Islet precursor cell (in vitro differentiated cells): ENCODE results near the gene TMEM106C.

Experiments
- DNase-seq: peaks from one replicate; pipeline ENCODE4 v3.0.0-alpha.2; 2018

The TMEM106C gene

DNA sequence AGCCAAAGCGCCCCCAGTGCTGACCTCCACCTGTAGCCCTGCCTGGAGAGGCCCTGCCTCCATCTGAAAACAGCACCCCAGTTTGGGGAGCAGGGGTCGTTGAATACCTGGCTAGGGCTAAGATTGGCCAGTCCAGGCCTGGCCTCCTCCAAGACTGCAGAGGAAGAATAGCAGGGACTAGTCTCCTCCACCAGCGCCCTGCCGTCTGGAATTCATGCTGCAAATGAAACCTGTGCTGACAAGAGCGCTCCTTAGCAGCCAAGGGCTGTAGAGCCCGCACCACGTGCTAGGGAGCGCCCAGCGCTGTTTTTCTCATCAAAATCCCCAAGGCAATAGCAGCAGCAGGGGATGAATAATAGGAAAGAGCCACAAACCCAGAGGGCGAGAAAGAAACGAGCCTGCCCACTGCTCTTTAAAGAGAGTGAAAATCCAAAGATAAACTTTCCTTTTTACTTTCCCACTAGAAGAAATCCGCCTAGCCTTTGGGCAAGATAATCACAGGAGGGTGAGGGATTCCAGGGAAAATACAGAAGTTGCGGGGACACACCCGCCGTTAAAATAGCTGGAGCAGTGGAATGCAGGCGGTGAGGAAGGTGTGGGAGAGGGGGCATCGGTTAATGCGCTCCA, 37.6 kb downstream of the TMEM106C start:
- peak; percentile 95 for DNase-seq

DNA sequence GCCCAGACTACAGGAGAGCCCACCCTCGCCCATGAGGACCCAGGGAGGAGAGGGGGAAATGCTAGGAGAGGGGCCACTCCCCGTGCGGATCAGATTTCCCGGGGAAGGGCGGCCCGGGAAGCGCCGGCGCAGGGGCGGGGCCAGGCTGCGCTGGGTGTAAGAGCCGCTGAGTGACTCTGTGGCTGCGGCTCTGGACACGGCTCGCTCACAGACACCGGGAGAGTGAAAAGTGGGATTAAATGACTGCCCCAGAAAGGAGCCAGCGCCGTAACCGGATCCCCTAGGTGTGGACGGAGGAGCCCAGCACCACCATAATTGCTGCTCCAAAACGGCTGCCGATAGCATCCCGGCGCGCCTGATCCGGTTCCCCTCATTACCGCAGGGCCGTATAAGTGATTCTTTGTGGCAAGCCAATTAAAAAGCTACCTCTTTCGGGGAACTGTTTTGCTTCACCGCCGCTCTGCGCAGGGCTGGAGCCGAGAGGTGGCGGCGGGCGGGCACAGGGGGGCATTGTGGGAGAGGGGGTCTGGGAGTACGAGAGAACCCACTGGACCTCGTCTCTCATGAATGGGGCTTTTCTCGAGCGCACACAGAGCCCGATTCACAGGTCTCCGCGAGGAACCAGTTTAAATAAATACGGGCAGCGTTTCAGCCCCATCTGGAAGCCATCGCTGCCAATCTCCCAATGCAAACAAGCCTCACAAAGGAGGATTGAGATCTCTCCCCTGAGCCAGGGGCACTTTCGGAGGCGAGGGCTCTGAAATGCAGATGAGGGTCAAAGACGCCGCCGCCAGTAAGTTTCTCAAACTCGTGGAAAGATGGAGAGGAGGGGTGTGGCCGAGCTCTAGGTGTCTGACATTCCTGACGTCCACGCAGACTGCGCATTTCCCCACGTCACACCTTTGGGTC, 38.4 kb downstream of the TMEM106C start:
- DNase-seq = peak; percentile 93

DNA sequence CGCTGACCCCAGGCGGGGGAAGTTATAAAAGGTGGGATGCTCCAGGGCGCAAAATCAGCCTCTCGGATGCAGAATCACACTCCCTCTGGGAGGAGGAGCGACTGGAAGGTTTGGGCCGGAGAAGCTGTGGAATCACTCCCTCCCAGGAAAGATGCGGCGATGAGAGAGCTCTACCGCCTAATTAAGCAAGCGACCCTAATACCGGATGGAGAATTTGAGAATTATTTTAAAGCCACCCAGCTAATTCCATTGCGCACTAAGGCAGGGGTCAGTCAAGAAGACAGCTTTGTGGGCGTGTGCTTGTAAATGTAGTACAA, 39.0 kb downstream of the TMEM106C start:
- DNase-seq = no peak

DNA sequence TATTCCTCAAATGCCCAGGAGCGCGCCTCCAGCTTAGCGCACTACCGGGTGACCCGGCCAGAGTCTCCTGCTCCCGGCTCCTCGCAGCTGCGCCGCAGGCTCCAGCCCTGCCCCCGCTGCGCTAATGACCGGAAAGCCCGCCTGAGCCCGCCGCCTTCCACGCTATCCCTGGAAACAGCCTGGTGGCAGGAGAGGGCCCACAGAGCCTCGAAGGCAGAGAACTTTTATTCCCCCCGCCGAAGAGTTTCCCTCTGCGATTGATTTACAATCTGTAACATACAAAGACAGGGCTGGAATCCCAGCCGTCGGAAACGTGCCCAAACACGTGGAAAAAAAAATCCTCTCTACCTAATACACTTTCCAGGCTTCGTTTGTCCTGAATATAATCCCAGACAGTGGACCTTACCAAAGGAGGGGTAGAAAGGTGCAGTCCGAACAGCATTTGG, 39.4 kb downstream of the TMEM106C start:
- peak; percentile 91 for DNase-seq

DNA sequence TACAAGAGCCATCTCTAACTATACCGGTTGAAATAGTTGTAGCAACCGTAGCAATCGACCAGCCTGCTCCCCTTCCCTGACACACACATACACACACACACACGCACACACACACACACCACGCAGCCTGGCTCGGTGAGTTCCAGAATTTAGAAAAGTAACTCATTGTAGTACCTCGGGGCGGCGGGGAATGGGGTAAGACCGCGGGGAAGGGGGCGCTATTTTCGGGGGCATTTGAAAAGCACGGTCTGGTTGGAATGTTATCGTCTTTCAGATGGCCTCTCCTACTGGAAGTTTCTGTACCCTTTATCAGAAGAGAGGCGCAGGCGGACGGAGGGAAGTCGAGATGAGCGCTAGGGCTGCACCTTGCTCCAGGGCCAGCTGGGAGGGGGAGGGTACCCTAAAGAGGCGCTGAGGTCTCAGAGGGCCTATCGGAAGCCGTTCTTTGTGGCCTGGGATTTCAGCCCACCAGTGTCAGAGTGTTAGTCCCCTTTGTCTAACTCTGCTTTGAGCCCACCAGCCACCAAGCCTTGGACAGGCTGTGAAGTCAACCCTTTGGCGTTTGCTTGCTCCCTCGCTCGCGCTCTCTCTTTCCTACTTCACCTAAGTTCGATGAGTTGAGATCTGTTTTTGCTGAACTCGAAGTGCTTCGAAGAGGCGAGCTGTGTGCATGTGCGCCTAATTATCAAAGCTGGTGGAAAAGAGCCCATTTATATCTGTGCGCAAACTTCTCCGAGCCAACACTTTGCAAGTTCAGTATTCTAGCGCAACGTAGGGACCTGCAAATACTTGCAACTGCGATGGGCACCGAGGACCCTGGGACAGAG, 40.0 kb downstream of the TMEM106C start:
- no peak for DNase-seq

DNA sequence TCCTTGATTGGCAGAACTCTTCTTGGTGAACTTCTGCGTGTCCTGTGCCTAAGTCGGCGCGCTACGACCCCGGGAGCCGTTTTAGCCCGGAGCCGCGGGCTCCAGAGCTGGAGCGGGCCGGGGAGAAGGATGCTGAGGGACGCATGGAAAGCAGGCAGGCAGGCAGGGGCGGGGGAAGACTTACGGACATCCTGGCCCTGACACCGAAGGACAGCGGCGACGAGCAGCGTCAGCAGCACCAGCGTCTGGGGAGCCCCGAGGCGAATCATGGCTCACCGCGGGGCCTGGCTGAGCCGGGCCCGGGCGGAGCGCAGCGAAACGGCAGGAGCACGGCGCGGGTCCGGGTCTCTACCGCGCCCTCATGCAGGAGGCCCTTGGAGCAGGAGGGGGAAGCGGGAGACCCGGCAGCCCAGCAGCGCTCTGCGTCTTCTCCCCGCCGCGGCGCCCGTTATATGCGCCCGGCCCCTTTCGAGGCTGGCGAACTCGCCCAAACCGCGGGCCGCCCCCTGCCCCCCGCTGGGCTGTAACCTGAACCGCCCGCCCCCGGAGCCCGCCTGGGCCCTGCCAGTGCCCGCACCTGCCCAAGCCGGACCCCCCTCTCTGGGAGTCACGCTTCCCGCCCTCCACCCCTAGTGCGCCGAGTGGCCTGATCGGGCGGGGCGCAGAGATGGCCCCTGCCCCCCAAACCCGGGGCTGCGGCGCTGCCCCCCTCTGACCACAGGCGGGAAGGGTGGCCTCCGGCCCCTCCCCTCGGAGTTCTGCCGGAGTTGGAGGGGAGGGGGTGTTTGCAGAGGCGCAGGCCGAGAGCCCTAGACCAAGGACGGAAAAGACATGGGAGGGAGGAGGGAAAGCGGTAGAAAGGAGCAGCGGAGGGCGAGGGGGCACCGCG, 40.9 kb downstream of the TMEM106C start, which contains the start of gene COL2A1:
TSS of gene COL2A1 (minus strand) at position 424 of the 889 bp plus-strand sequence. CDS start at position 269, 155 bp downstream.
- peak; percentile 88 for DNase-seq

DNA sequence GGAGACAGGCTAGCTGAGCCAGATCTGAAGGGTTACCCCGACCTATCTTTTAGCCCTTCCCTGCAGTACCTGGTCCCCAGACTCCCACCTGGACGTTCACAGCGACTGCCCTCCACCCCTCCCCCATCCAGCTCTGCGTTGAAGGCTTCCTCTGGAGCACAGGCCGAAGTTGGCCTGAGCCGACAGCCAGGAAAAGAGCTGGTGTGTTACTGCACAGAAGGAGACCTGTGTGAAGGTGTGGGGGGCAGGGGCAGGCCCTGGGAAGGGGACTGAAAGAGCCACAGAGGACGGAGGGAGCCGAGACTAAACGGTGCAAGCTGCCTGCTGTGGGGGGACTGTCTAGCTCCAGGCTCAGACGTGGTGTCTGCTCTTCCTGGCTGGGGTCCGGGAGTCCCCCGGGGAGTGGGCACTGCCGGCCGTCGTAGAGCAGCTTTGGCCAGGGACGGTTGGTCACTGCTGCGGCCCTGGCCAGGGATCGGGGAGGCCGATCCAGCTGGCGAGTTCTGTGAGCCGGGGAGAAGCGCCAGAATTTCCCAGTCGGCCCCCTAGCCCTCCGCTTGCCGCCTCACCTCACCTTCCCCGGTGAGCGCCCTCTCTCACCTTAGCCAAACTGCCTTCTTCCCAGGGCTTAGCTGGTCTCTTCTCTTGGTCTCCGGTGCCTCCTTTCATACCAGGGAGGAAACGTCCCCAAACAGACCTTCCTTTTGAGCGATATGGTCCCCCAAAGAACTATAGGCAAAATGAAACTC, 41.8 kb downstream of the TMEM106C start:
- DNase-seq = no peak

DNA sequence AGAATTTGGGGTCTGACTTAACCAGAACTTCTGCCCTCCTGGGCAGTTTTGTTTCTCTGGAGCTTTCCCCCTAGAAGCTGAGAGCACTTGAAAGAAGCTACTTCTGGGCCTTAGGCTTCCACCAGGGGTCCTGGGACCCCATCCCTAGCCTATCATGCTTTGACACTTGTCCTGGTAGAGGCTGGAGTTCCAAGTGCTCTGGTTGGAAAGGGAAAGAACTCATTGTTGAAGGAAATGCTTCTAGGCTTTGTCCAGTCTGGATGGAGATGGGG, 42.3 kb downstream of the TMEM106C start:
- no peak for DNase-seq

DNA sequence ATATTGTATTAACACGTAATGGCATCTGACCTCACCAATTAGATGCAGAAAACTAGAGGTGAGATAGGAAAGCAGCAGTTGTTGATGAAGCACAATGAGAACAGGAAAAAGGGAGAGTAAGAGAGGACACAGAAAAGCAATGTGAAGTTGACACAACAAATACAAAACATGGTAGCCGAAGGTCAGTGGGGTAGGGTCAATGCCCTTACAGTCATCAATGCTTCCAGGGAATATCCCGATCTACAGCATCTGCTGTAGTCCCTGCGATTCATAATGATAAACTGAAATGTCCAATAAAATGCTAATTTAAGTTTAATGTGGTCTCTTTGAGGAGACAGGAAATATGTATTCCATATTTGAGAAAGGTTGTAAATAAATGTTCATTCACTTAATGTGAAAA, 43.8 kb downstream of the TMEM106C start:
- DNase-seq = no peak

DNA sequence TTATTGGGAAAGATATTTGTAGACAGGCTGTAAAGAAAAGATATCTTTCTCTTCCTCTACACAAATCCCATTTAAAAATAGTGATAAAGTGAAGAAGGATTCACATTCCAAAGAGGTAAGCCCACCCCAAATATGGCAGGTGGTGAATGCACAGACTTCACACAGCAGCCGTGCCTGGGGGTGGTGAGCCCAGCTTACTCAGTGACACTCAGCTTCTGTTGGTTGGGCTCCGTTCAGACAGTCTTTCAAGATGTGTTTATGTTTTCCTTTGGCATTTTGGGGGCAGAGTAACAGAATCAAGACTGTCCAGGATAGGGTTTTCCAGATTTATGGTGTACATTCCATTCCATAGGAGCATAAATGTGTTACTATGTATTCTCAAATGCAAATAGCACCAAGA, 45.0 kb downstream of the TMEM106C start:
- no peak for DNase-seq

DNA sequence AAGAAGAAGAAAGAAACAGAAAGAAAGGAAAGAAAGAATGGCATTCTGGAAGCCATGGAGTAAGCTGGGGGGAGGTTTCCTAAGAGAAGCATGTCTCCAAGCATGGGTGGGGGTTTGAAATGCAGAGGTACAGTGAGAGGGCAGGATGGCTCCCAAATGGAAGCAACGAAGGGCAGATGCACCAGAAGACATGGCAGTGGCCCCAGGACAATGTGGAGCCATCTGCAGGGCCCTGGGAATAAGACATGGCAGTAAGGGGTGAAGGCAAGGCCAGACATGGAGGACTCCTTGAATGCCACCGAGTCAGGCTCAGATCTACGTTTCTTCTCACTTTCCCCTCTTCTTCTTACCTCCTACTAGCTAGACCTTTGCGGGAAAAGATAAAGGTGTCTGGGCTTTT, 45.6 kb downstream of the TMEM106C start:
- DNase-seq = no peak

DNA sequence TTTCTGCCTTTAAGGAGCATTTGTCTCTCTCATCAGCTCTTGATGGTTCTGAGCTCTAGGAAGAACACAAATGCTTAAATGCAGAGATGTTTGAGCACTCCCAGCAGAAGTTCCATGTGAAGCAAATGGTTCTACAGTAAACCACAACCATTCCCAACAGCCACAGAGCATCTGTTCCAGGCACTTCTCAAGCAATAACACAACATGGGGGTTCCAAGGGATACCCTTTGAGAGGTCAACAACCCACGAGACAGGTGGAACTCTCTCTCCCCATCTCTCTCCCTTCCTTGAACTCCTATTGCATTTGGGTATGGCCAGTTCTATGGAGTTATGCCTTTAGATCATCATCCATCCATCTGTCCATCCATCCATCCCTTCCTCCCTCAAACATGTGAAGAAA, 46.1 kb downstream of the TMEM106C start:
- DNase-seq = no peak

DNA sequence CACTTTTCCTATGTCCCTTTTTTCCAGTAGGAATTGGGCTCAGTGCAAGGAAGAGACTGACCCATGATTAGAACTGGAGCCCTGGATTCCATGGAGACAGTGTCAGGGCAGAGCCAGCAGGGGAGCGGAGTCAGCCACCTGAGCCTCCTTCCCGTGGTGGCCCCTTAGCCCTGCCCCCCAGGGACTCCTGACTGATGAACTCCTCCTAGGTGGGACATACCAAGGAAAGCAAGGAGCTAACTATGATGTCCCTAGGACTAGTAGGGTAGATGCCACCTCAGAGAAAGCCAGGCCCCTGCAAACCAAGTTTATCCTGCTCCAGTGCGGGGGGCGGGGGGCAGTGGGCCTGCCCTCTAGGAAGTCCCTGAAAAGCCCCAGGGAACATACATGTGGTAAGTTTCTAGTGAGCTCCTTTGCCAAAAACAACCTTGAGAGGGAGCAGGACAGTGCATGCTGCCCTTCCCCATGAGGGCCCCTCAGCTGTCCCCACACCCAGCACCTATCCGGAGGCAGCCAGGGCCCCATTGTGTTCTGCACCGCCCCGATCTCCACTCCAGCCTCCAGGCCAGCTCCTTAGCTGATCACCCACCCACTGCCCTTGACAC, 47.1 kb downstream of the TMEM106C start:
- DNase-seq = no peak

DNA sequence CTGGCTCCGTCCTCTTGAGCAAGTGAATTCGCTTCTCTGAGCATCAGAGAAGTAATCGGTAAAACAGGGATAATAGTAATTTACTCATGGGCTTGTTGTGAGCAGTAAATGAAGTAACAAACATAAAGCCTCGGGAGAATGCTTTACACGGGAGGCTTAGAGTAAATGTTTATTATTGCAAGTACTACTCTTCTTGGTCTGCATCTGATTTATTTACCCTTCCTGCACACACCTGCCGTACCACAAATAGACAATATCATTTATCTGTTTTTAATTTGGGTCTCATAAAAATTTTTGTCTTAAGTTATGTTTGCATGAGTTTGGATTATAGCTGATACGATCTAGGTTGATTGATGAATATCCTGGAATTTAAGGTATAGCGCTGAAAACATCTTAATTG, 48.7 kb downstream of the TMEM106C start:
- DNase-seq = no peak

DNA sequence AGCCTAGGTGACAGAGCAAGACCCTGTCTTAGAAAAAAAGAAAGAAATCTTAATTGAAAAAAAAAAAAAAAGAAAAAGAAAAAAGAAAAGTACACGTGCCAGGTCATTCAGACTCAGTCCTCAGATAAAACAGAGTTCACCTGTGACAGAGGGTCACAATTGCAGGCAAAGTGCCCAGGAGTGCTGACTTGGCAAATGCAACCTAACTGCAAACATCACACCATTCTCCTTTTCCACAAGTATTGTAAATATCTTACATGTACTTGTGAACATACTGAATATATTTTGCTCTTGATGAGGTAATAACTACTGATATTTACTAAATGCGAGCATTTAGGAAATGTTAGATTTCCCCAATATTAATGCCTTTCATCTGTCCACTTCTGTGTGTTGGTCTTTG, 49.9 kb downstream of the TMEM106C start:
- DNase-seq = no peak

DNA sequence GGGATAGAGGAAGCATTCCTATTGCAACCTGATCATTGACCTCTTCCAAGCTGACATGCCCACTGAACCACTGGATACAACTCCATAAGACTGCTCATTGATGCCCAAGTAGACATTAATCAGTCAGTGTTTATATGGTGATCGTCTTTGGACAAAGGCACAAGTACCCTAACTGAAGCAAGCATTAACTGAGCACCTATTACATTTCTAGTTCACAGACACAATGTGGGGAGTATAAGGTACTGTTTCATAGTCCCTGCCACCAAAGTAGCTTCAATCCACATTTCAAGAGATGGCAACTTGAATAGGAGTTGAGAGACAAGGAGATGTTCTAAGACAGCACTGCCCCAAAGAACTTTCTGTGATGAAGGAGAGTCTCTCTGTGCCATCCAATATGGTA, 51.7 kb downstream of the TMEM106C start:
- DNase-seq = no peak

DNA sequence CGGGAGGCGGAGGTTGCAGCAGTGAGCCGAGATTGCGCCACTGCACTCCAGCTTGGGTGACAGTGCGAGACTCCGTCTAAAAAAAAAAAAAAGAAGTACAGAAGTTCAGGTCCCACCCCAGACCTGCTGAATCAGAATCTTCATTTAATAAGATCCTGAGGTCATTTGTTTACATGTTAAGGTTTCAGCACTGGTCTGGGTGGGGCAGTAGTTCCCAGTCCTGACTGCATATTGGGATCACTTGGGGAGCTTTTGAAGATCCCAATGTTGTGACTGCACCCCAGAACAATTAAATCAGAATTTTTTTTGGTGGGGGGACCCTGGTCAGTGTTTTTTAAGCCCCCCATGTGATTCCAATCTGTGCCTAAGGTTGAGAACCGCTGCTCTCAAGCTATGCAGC, 52.6 kb downstream of the TMEM106C start:
- no peak for DNase-seq

DNA sequence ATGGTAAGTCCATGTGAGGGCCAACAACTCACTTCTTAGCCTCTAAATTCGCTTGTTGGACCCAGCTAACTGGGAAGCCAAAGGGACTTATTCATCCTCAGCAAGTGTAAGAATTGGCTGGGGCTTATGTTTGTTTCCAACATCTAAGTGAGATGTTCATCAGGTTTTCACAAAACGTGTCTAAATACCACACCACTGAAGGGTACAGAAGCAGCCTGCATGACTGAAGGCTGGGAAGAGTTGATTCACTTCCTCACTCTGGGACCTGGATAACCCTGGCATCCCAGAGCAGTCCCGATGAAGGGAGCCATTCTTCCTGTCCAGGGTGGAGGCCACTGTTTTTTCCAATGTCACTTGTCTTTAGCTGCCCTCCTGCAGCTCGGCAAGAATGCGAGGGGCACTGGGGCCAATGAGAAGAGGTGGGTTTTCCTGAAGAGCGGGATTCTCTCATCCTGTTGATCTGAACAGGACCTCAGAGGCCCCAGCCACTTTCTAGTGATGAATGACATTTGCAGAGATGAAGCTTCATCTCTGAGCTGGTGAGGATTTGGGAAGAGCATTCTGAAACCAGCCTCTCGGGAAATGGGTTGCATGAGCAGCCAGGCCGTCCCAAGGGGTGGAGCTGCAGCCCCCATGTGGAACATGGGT, 53.1 kb downstream of the TMEM106C start:
- no peak for DNase-seq

DNA sequence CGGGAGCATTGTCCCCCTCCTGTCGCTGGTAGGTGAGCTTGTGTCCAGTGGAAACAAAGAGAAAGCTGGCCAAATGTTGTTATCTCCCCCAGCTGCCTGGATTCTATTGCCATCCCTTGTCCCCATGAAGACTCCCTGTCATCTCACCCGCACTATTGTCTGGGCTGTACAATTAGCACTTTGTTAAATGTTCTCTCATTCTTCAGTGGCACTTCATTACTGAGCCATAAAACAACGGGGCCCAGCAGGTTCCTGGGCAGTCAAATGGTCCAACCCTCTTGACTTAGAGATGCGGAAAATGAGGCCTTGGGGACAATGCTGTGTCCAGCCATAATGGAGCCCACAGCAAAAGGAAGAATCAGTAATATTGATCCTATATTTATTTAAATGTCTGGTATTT, 54.1 kb downstream of the TMEM106C start:
- no peak for DNase-seq

DNA sequence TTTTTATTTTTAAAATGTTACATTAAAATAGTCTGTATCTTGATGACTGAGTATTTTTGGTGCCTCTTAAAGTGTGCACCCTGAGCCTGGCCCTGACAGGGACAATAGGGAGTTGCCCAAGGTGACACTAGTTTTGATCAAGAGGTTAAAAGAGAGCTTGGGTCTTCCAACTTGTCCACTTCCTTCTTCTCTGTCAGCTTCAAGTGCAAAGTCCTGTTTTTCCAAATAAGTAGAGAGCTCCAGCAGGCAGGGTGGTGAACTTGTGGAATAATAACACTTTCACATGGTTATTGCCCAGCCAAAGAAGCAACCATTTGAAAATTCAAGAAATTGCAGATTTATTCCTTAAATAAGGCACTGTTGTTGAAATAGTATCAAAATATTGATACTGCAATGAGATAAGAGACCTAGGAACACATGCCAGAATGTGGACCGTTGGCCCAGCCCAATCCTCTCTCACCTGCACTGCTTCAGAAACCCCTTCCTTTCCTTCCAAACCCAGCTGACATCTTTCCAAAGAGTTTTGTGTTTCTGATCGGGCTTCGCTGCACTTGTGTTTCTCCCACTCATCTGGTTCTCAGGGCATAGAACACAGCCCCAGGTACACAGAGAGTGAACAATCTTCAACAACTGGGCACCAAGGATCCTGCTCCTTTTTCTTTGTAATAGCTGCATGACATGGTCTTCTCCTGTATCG, 54.7 kb downstream of the TMEM106C start:
- no peak for DNase-seq
